HUES48 (cell line): ENCODE measurements around the gene RUNX1.

ENCODE experiments used
- H3K27ac ChIP-seq: one replicate; pipeline ENCODE4 v1.7.0; 2013; ENCODE audit warnings: low read depth, low read length, inconsistent platforms
- H3K27me3 ChIP-seq: 2 replicates; pipeline ENCODE4 v1.6.1; 2013; ENCODE audit warnings: mild to moderate bottlenecking, low read length; ENCODE audit not compliant: control insufficient read depth, insufficient read depth
- H3K36me3 ChIP-seq: 2 replicates; pipeline ENCODE4 v1.6.1; 2013; ENCODE audit warnings: low read length; ENCODE audit not compliant: control insufficient read depth, insufficient read depth
- H3K4me1 ChIP-seq: 2 replicates; pipeline ENCODE4 v1.6.1; 2013; ENCODE audit warnings: mild to moderate bottlenecking, low read length; ENCODE audit not compliant: control insufficient read depth, insufficient read depth
- H3K4me3 ChIP-seq: 2 replicates; pipeline ENCODE4 v1.5.1; 2013; ENCODE audit warnings: mild to moderate bottlenecking, low read depth, low read length
- H3K9ac ChIP-seq: 2 replicates; pipeline ENCODE4 v1.6.1; 2013; ENCODE audit warnings: mild to moderate bottlenecking, low read depth, low read length, moderate library complexity
- H3K9me3 ChIP-seq: 2 replicates; pipeline ENCODE4 v1.6.1; 2013; ENCODE audit warnings: low read length; ENCODE audit not compliant: control insufficient read depth, insufficient read depth

Gene RUNX1

DNA sequence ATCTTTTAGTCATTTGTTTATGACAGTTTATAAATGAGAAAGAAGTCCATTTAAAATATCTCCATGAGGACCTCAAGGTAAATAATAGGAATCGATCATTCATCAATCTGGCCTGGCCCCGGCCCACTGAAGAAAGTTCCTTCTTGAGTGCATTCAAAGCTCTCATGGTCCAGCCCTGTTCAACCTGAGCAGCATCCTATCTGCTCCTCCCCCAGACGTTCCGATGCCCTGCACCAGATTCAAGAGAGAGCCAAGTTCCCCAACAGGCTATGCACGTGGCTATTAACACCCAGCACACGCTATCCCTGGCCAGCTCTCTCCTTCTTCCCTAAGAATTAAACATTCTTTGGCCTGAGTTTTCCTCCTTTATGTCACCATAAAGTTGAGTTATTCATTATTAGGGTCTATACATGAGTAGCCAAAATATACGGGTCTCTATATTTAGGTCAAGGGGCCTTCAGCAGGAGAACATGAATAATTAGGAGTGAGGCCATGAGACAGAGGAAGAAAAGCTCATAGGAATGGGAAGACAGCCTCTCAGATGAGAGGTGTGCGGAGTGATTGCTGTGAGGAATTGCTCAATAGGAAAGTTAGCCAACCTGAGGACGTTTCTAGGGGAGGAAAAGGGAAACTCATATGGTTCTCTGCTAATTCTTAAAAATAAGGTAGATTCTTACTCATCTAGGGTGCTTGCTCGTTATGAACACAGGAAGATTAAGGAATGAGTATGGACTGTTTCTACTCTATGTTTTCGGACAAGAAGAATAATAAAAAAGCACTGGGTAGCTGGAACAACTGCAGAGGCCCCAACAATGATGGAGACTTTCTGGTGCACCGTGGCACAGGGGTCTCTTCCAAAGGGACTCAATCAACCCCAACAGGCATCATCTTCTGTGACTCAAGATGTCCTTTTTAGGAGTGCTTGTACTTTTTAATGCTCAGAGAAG, 23.6 kb downstream of the RUNX1 start:
- peaks cover 24% of the 10 kb centered on the region for H3K4me1 ChIP-seq
- peaks cover 12% of the 10 kb centered on the region for H3K27me3 ChIP-seq
- H3K27ac ChIP-seq: no peak overlapping the region
- H3K9ac ChIP-seq: no peak overlapping the region
- H3K4me3 ChIP-seq: no peak overlapping the region
- H3K9me3 ChIP-seq: no peaks in the 10 kb centered on the region
- no peaks in the 10 kb centered on the region for H3K36me3 ChIP-seq

DNA sequence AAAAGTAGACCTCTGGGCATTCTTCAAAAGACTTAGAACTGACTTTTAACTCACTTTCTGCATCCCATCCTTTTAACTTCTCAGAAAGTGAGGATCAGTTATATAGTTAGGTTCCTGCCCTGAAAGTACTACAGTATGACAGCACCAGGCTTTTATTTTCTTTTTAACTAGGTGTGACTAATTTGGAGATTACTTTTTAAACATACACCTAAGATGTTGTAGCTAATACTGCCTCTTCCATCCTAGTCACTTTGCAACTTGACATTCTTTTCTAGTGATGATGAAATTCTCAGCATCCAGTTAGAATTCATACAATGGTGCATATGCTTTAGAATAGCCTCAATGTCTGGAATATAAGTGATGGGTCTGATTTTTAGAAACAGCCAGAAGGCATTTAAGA, 24.6 kb downstream of the RUNX1 start:
- no peaks in the 10 kb centered on the region for H3K9me3 ChIP-seq
- H3K27me3 ChIP-seq: peaks cover 12% of the 10 kb centered on the region
- no peak overlapping the region for H3K9ac ChIP-seq
- H3K36me3 ChIP-seq: no peaks in the 10 kb centered on the region
- H3K4me3 ChIP-seq: no peak overlapping the region
- H3K4me1 ChIP-seq: peaks cover 24% of the 10 kb centered on the region
- H3K27ac ChIP-seq: no peak overlapping the region

DNA sequence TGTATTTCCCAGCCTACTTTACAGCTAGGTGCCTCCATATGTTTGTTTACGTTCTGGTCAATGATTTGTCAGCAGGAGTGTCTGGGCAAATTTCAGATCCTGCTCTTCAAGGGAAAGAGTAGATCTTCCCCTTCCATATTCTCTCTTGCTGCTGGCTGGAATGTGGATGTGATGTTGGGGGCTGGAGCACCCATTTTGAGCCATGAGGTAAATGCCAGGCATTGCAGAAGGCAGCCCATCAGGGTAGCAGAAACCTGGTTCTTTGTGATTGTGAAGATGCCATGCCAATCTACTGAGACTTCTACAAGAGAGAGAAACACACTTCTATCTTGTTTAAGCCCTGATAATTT, 25.1 kb downstream of the RUNX1 start:
- peaks cover 12% of the 10 kb centered on the region for H3K27me3 ChIP-seq
- no peak overlapping the region for H3K4me3 ChIP-seq
- no peak overlapping the region for H3K9ac ChIP-seq
- H3K9me3 ChIP-seq: no peaks in the 10 kb centered on the region
- H3K4me1 ChIP-seq: peaks cover 24% of the 10 kb centered on the region
- H3K36me3 ChIP-seq: no peaks in the 10 kb centered on the region
- no peak overlapping the region for H3K27ac ChIP-seq

DNA sequence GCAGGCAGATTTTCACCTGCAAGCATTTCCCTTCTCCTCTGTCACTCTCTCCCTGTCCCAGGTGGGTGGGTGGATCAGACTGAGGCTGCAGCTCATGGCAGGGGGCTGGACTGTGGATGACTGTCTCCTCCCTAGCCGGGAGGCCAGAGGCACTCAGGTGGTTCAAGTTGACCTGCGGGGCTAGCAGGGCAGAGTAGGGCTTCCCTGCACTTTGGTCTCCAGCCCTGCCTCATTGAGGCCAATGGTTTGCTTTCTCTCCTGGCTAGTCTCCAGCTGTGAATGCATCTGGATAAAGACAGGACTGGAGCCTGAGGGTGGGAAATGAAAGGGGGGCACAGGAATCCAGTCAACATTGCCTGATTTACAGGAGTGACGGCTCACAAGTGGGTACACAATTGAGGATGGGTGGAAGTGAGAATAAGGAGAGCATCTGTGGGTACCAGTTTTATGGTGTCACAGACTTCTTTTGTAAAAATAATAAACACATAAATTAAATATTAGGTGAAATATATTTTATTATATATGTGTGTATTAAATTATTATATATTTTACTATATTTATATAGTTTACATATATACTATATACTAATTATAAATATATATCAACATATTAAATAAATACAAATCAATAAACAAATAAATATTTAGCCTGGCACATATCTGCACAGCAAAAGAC, 25.6 kb downstream of the RUNX1 start:
- H3K4me3 ChIP-seq: no peak overlapping the region
- no peaks in the 10 kb centered on the region for H3K36me3 ChIP-seq
- H3K27me3 ChIP-seq: peaks cover 12% of the 10 kb centered on the region
- no peak overlapping the region for H3K9ac ChIP-seq
- no peak overlapping the region for H3K27ac ChIP-seq
- H3K9me3 ChIP-seq: no peaks in the 10 kb centered on the region
- peaks cover 24% of the 10 kb centered on the region for H3K4me1 ChIP-seq

DNA sequence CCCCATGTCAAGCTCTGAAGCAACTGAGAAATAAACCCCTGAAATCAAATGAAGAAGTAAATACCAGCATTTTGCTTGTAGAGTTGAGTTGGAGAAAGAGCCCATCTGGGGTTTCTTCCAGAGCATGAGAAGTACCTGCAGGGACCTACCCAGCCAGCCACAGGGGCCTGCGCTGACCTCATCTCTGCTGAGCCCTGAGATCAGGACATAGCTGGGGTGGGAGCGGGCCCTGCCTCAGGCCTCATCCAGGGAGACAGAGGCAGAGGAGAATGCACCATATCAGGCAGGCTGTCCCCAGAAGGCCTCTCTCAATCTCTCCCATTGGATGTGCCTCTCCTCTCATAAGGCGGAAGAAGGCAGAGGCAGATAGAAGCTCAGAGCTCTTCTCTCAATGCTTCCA, 27.6 kb downstream of the RUNX1 start:
- no peak overlapping the region for H3K9ac ChIP-seq
- H3K27me3 ChIP-seq: peaks cover 12% of the 10 kb centered on the region
- H3K27ac ChIP-seq: no peak overlapping the region
- no peak overlapping the region for H3K4me3 ChIP-seq
- H3K4me1 ChIP-seq: peaks cover 9% of the 10 kb centered on the region; the same call in 1 of the 2 replicates
- H3K36me3 ChIP-seq: no peaks in the 10 kb centered on the region
- no peaks in the 10 kb centered on the region for H3K9me3 ChIP-seq

DNA sequence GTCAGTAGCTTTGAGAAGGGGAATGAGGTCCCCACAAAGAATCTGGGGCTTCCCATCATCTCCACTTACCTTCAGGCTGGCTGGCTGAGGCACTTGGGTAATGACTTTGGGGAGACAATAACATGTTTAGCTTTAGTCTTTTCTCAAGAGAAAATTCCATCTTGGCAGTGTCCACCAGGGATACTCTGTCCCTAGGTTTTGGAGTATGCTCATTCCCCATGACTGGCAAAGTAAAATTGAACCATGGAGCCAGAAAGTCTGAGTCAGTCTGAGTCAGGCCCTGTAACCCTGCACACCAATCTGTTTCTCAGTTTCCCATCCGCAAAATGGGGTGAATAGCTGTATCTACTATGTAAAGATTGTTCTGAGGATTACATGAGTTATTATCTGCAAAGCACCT, 28.2 kb downstream of the RUNX1 start:
- H3K4me1 ChIP-seq: 0 out of 2 replicates have a peak, but pooled peaks cover 3% of the 10 kb centered on the region
- H3K4me3 ChIP-seq: no peak overlapping the region
- H3K27me3 ChIP-seq: peaks cover 8% of the 10 kb centered on the region
- no peaks in the 10 kb centered on the region for H3K36me3 ChIP-seq
- H3K27ac ChIP-seq: no peak overlapping the region
- H3K9me3 ChIP-seq: no peaks in the 10 kb centered on the region
- H3K9ac ChIP-seq: no peak overlapping the region

DNA sequence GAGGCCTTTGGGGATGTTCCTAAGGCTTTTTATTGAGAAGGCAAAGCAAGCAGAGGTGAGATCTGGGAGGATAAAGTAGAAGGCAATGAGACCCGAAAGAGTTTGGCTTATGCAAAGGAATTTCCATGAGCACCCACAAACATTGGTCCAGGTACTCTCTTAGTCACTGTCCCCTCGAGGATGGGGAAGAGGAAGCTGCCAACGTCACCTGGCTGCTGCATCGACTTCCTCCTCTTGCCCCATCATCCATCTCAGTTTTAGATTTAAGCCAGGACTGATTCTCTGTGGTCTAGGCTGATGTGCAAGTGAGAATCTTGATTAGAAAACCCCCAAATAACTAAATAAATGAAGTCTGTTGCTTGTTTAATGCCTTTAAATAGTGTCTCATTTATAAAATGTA, 28.7 kb downstream of the RUNX1 start:
- no peak overlapping the region for H3K27ac ChIP-seq
- no peak overlapping the region for H3K4me3 ChIP-seq
- H3K36me3 ChIP-seq: no peaks in the 10 kb centered on the region
- no peaks in the 10 kb centered on the region for H3K4me1 ChIP-seq
- no peaks in the 10 kb centered on the region for H3K9me3 ChIP-seq
- no peak overlapping the region for H3K9ac ChIP-seq
- H3K27me3 ChIP-seq: peaks cover 3% of the 10 kb centered on the region; the same call in 1 of the 2 replicates

DNA sequence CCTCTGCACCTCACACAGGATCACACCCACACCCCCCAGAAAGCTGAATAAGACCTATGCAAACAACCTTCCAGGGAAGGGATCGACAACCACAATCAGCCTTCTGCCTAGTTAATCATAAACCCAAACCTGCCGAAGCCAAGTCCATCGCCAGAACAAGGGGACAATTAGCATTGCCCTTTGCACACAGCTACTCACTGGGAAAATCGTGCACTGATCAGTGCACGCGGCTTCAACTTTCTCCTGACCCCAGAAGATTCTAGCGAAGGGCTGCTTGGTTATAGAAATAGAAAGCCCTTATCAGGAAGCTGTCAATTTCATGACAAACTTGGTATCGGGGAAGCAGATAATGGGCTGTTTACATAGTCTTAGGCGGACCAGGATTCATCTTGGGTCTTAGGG, 29.5 kb downstream of the RUNX1 start:
- H3K4me3 ChIP-seq: no peak overlapping the region
- no peaks in the 10 kb centered on the region for H3K4me1 ChIP-seq
- no peaks in the 10 kb centered on the region for H3K27me3 ChIP-seq
- H3K36me3 ChIP-seq: no peaks in the 10 kb centered on the region
- no peak overlapping the region for H3K27ac ChIP-seq
- no peak overlapping the region for H3K9ac ChIP-seq
- no peaks in the 10 kb centered on the region for H3K9me3 ChIP-seq

DNA sequence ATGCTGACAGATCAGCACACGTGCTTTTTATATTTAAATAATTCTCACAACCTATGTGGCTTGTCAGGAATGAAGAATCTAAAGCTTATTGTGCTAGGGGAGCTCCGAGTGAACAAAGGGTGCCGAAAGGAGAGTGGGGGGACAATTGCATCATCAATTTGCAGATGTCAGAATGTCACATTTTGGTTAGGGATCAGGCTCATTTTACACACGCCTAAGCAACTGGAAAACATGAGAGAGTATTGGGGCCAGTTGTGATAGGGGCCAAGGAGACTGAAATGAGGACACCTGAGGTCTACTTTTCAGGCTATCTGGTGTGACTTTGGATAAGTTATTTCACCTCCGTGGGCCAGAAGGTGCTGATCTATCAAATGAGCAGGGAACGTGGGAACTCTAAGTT, 31.8 kb downstream of the RUNX1 start:
- Histone ChIP-seq H3K36me3 (no peaks in the 10 kb centered on the region), H3K27ac (no peak overlapping the region)

DNA sequence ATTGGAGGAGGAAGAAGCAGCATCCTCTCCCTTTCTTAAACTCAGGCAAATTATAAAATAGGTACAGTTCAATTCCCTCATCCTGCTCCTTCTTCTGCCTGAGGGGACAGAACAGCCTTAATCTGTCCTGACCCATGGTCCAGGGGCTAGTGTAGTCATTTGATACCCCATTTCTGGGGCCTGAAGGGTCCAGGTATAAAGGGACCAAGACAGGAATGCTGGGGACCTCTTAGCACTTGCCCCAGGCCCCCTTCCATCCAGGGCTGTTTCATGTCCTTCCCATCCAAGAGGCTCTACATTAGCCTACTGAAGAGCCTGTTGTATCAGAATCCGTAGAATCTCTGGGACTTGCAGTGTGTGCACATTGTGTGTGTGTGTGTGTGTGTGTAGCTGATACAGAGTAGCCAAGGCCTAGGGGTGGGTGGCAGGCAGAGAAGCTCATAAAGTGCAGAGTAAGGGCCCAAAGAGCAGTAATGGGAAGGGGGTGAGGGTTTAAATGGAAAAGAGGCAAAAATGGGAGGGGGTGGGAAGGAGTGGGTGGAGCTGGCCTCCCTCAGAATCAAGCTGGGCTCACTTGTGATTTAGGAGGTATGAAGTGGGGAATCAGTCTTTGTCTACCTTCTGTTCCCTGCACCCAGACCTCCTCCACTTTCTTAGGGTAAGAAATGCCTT, 32.4 kb downstream of the RUNX1 start:
- no peak overlapping the region for H3K4me3 ChIP-seq
- H3K36me3 ChIP-seq: no peaks in the 10 kb centered on the region
- H3K9me3 ChIP-seq: no peaks in the 10 kb centered on the region
- no peak overlapping the region for H3K27ac ChIP-seq
- no peaks in the 10 kb centered on the region for H3K4me1 ChIP-seq
- H3K9ac ChIP-seq: no peak overlapping the region
- no peaks in the 10 kb centered on the region for H3K27me3 ChIP-seq

More for the DNA sequence above, 31.8 kb downstream of the RUNX1 start:
- Histone ChIP-seq H3K27me3 (no peaks in the 10 kb centered on the region), H3K4me1 (no peaks in the 10 kb centered on the region), H3K4me3 (no peak overlapping the region), H3K9me3 (no peaks in the 10 kb centered on the region), H3K9ac (no peak overlapping the region)

DNA sequence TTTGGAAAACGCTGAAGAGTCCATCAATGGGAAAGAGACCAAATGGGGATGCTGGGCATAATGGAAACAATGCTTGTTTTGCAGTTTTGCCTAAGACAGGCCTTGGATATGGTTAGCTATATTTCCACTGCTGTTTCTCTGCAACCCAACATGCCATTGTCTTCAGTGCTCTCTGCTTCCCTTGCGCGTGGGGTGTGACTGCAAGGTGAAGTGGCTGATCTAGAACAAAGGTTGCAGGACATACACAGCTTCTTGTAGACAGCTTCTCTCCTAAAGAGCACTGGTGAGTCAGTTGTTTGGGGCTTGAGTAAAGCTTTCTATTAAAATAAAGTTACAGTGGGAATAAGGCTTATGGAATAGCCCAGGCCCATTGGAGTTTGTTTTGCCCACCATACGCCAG, 33.0 kb downstream of the RUNX1 start:
- H3K9ac ChIP-seq: no peak overlapping the region
- no peaks in the 10 kb centered on the region for H3K27me3 ChIP-seq
- no peak overlapping the region for H3K27ac ChIP-seq
- no peak overlapping the region for H3K4me3 ChIP-seq
- H3K4me1 ChIP-seq: no peaks in the 10 kb centered on the region
- H3K36me3 ChIP-seq: no peaks in the 10 kb centered on the region
- H3K9me3 ChIP-seq: no peaks in the 10 kb centered on the region
